Panc1 (cell line): ENCODE measurements around the gene ZFPL1. TPM values are rescaled to one million over a fixed set of nuclear protein-coding genes. Genes with fewer than 3 reads are reported as not detected.
A peak's percentile ranks its signal among the peaks of the same experiment; 100 is the strongest.

Experiments
- ATAC-seq: fragments of 200-7000 bp; cut with Tn5 transposase; 2 replicates; pipeline ENCODE4 v1.9.1; 2020; ENCODE audit warnings: mild to moderate bottlenecking, moderate library complexity
- BruUV-seq: library from RNA; stranded (reverse); fragments of 400-500 nt; replicated peaks from 2 replicates; lab custom pipeline; 2021; lab: Mats Ljungman, UMichigan
- CTCF ChIA-PET: fragments of 300-600 bp; sonication (Branson Sonifier 250); formaldehyde crosslinking; loops from one replicate; lab custom pipeline; 2022; ENCODE audit warnings: antibody characterized with exemption; lab: Charles Lee
- POLR2A ChIA-PET: fragments of 300-600 bp; sonication (Branson Sonifier 250); formaldehyde crosslinking; loops from one replicate; lab custom pipeline; 2022; ENCODE audit warnings: antibody characterized with exemption; lab: Charles Lee
- DNase-seq: peaks from one replicate; pipeline ENCODE4 v3.0.0-alpha.2; 2010; ENCODE audit warnings: low read depth, low spot score
- H3K27ac ChIP-seq: 2 replicates; pipeline ENCODE4 v1.5.1; 2011; ENCODE audit warnings: mild to moderate bottlenecking, low read length, inconsistent platforms
- H3K27me3 ChIP-seq: fragments of 200-500 bp; sonication (Bioruptor generic); 2 replicates; pipeline ENCODE4 v1.6.0; 2014; ENCODE audit warnings: low read length, inconsistent platforms; ENCODE audit not compliant: control insufficient read depth, insufficient read depth
- H3K36me3 ChIP-seq: fragments of 200-500 bp; sonication (Bioruptor generic); 2 replicates; pipeline ENCODE4 v1.5.1; 2014; ENCODE audit warnings: inconsistent platforms, mild to moderate bottlenecking, low read length, moderate library complexity; ENCODE audit not compliant: control insufficient read depth, insufficient read depth
- H3K4me1 ChIP-seq: 2 replicates; pipeline ENCODE4 v1.5.1; 2011; ENCODE audit warnings: inconsistent platforms, mild to moderate bottlenecking, low read length, moderate library complexity; ENCODE audit not compliant: control insufficient read depth, insufficient read depth
- H3K4me3 ChIP-seq, 2 experiments: 2 replicates each; pipeline ENCODE4 v1.5.1; 2011 to 2012; ENCODE audit warnings: low read depth in 2 of 2, low read length in 2 of 2, mild to moderate bottlenecking in 2 of 2, inconsistent platforms in 1 of 2, moderate library complexity in 1 of 2
- H3K9me3 ChIP-seq: fragments of 200-500 bp; sonication (Bioruptor generic); 2 replicates; pipeline ENCODE4 v1.5.1; 2014; ENCODE audit warnings: low read depth, mild to moderate bottlenecking, inconsistent platforms, low read length, moderate library complexity; ENCODE audit not compliant: control insufficient read depth, insufficient read depth
- CTCF ChIP-seq: fragments of 450-650 bp; IDR thresholded peaks from 2 replicates; pipeline ENCODE4 v1.5.1; 2017; ENCODE audit warnings: mild to moderate bottlenecking
- POLR2AphosphoS5 ChIP-seq: IDR thresholded peaks from 2 replicates; pipeline ENCODE4 v1.6.1; 2012; ENCODE audit warnings: mild to moderate bottlenecking, low read depth, low read length, moderate library complexity
- REST ChIP-seq, 2 experiments: IDR thresholded peaks; 2 replicates each; pipeline ENCODE4 v1.6.1; 2011 to 2012; ENCODE audit warnings: low read depth in 2 of 2, control low read depth in 1 of 2, low read length in 1 of 2, mild to moderate bottlenecking in 1 of 2, moderate library complexity in 1 of 2; ENCODE audit not compliant: insufficient read depth in 1 of 2
- SIN3A ChIP-seq: IDR thresholded peaks from 2 replicates; pipeline ENCODE4 v1.6.1; 2012; ENCODE audit warnings: low read depth, mild to moderate bottlenecking, low read length, moderate library complexity, borderline replicate concordance; ENCODE audit not compliant: insufficient read depth
- TCF7L2 ChIP-seq: IDR thresholded peaks from 2 replicates; pipeline ENCODE4 v1.6.1; 2011; ENCODE audit warnings: mild to moderate bottlenecking, low read depth, low read length, inconsistent platforms
- in situ Hi-C: cut with HindIII; loops from 2 replicates; pipeline ENCODE4 v1.10.0; 2016; ENCODE audit warnings: low sequenced_read_pairs, low pct_unique_long_range_greater_than_20kb
- intact Hi-C: fragments of 100-400 bp; cut with micrococcal nuclease; formaldehyde crosslinking; loops from one replicate; pipeline ENCODE4 v1.10.0; 2022; ENCODE audit not compliant: unreplicated experiment
- total RNA-seq: library from RNA; stranded (reverse); gene quantifications from one replicate; pipeline ENCODE4 v1.2.1, GENCODE V29; 2021; ENCODE audit not compliant: unreplicated experiment

ZFPL1 gene
- total RNA-seq, 1 experiment from 2014 or later: 68.4 TPM

GRCh38 chr11:65134240-65134951, 50.4 kb downstream of the ZFPL1 start, which contains the start of gene SYVN1:
Gene SYVN1 (minus strand): TSS chr11:65134519. CDS start chr11:65133601, 918 bp downstream.
- peak; percentile 95 for DNase-seq

More at GRCh38 chr11:65134240-65134951, 50.4 kb downstream of the ZFPL1 start, which contains the start of gene SYVN1:
- POLR2A ChIA-PET: interaction anchor here (0.6 to 2.3 kb wide), 2 partner anchors 11 to 12 kb away, joined by 3 to 10 read pairs; partner anchors contain the start of genes FAU and MRPL49
- H3K9me3 ChIP-seq: no peaks in the 10 kb centered on the region
- peak within 1 kb of the TSS; percentile 91 to 96 for H3K4me3 ChIP-seq
- in situ Hi-C loops: no loop called here
- BruUV-seq: no TSS peak
- H3K27ac ChIP-seq: peak within 1 kb of the TSS; percentile 99
- intact Hi-C loops: loop anchor here (10.0 kb wide), 1 partner anchor 50 kb away; the partner anchor contains the start of gene CAPN1
- no peaks in the 10 kb centered on the region for H3K27me3 ChIP-seq
- H3K36me3 ChIP-seq: peaks cover 7% of the 10 kb centered on the region; the same call in 1 of the 2 replicates
- CTCF ChIA-PET: interaction anchor here (0.7 to 1.5 kb wide), 2 partner anchors 14 to 182 kb away, joined by 3 read pairs; no protein-coding TSS in a partner anchor
- peak; percentile 90 for ATAC-seq
- TF ChIP-seq TCF7L2 (peak; percentile 78; the same call in 1 of the 2 replicates), CTCF (no peak), POLR2AphosphoS5 (peak; percentile 84), SIN3A (peak; percentile 78; the same call in 1 of the 2 replicates), REST (IDR thresholded peaks at IDR 0.05; ENCODE audit: insufficient read depth in 1 of 2, low read depth in 2 of 2, low read length in 1 of 2) (peak in 1 of 2 experiments; percentile 59; a peak in 1 of 4 replicates)
- H3K4me1 ChIP-seq: peaks cover 16% of the 10 kb centered on the region
